Sigmoid colon (tissue), 4 donors: ENCODE measurements around the gene RPS16.

Experiments used
- CTCF ChIP-seq, 4 experiments: fragments of 450-650 bp in 3 of 4; fragments of 200-600 bp in 1 of 4; IDR thresholded peaks; one replicate each; pipeline ENCODE4 v1.5.1; 2016 to 2019; ENCODE audit warnings: antibody characterized with exemption in 4 of 4, mild to moderate bottlenecking in 3 of 4, moderate library complexity in 2 of 4
- EP300 ChIP-seq, 4 donors: sonication (generic); formaldehyde crosslinking; IDR thresholded peaks; one replicate each; pipeline ENCODE4 v1.6.1; 2017; ENCODE audit warnings: antibody characterized with exemption in 4 of 4
- POLR2A ChIP-seq, 2 donors: fragments of 450-650 bp; IDR thresholded peaks; one replicate each; pipeline ENCODE4 v1.6.1; 2016; ENCODE audit warnings: antibody characterized with exemption in 2 of 2, mild to moderate bottlenecking in 2 of 2, moderate library complexity in 2 of 2

DNA sequence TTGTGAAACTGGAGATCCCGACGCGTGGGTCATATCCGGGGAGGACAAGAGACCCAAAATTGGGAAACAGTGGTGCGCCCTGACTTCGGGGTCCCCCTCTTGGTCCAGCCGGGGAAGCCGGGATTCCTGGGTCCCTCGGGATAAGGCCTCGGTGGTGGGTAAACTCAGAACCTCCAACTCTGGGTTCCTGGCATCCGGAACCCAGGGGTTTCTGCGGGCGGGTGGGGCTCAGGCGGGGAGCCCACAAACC lies 28.4 kb downstream of the RPS16 start:
- TF ChIP-seq POLR2A (IDR thresholded peaks at IDR 0.05), result no peak
- TF ChIP-seq EP300 (IDR thresholded peaks at IDR 0.05), result no peak
- no peak for TF ChIP-seq CTCF (IDR thresholded peaks at IDR 0.05)
